GM23338 (cell line): Measurements from ENCODE around the gene FGF3. TPM values are rescaled to one million over a fixed set of nuclear protein-coding genes. Genes with fewer than 3 reads are reported as not detected.

Experiments used
- ATAC-seq: fragments of 200-7000 bp; cut with Tn5 transposase; 3 replicates; pipeline ENCODE4 v1.9.1; 2020
- DNase-seq: peaks from one replicate; pipeline ENCODE4 v3.0.0-alpha.2; 2015; ENCODE audit warnings: low spot score
- H2AFZ ChIP-seq: fragments of 200-600 bp; sonication (generic); 2 replicates; pipeline ENCODE4 v1.8.0; 2016; ENCODE audit warnings: antibody characterized with exemption, mild to moderate bottlenecking, moderate library complexity
- H3F3A ChIP-seq: fragments of 200-600 bp; sonication (generic); replicated peaks from 2 replicates; pipeline ENCODE4 v1.8.0; 2017; ENCODE audit warnings: antibody characterized with exemption, mixed run types, low read depth
- H3K27ac ChIP-seq: fragments of 200-600 bp; sonication (generic); 2 replicates; pipeline ENCODE4 v1.6.1; 2016; ENCODE audit warnings: low read depth
- H3K27me3 ChIP-seq: fragments of 200-600 bp; sonication (generic); 2 replicates; pipeline ENCODE4 v1.8.0; 2016; ENCODE audit warnings: mild to moderate bottlenecking, mixed run types, moderate library complexity; ENCODE audit not compliant: insufficient read depth
- H3K36me3 ChIP-seq: fragments of 200-600 bp; sonication (generic); 2 replicates; pipeline ENCODE4 v1.8.0; 2016; ENCODE audit warnings: mild to moderate bottlenecking; ENCODE audit not compliant: insufficient read depth
- H3K4me1 ChIP-seq: fragments of 200-600 bp; sonication (generic); 2 replicates; pipeline ENCODE4 v1.8.0; 2016; ENCODE audit warnings: mild to moderate bottlenecking, moderate library complexity; ENCODE audit not compliant: insufficient read depth
- H3K4me2 ChIP-seq: fragments of 200-600 bp; sonication (generic); 2 replicates; pipeline ENCODE4 v1.7.1; 2017; ENCODE audit warnings: mixed run types
- H3K4me3 ChIP-seq: fragments of 200-600 bp; sonication (generic); 2 replicates; pipeline ENCODE4 v1.6.1; 2016; ENCODE audit warnings: mixed run types
- H3K79me2 ChIP-seq: fragments of 200-600 bp; sonication (generic); replicated peaks from 2 replicates; pipeline ENCODE4 v1.8.0; 2017; ENCODE audit warnings: mild to moderate bottlenecking; ENCODE audit not compliant: insufficient read depth
- H3K9me2 ChIP-seq: fragments of 200-600 bp; sonication (generic); 2 replicates; pipeline ENCODE4 v1.8.0; 2017; ENCODE audit not compliant: insufficient read depth
- H4K20me1 ChIP-seq: fragments of 200-600 bp; sonication (generic); replicated peaks from 2 replicates; pipeline ENCODE4 v1.8.0; 2017; ENCODE audit warnings: mild to moderate bottlenecking; ENCODE audit not compliant: insufficient read depth
- H3K27ac Mint-ChIP-seq: 2 replicates; pipeline ENCODE4 v1.8.0; 2020; ENCODE audit warnings: inconsistent platforms, mild to moderate bottlenecking, moderate library complexity, mixed read lengths
- H3K27me3 Mint-ChIP-seq: 3 replicates; pipeline ENCODE4 v1.8.0; 2022; ENCODE audit warnings: low read depth, mild to moderate bottlenecking, moderate library complexity, mixed read lengths, inconsistent platforms; ENCODE audit not compliant: insufficient read depth, poor library complexity
- H3K36me3 Mint-ChIP-seq: 3 replicates; pipeline ENCODE4 v1.8.0; 2021; ENCODE audit warnings: low read depth, mild to moderate bottlenecking, inconsistent platforms, moderate library complexity, mixed read lengths
- H3K4me1 Mint-ChIP-seq: 3 replicates; pipeline ENCODE4 v1.8.0; 2020; ENCODE audit warnings: mild to moderate bottlenecking, inconsistent platforms, mixed read lengths
- H3K4me3 Mint-ChIP-seq: 3 replicates; pipeline ENCODE4 v1.8.0; 2021; ENCODE audit warnings: moderate library complexity, mild to moderate bottlenecking, inconsistent platforms, mixed read lengths
- H3K9me3 Mint-ChIP-seq: 3 replicates; pipeline ENCODE4 v1.8.0; 2020; ENCODE audit warnings: moderate library complexity, mild to moderate bottlenecking, inconsistent platforms, mixed read lengths
- CREB1 ChIP-seq: fragments of 250-450 bp; sonication (Bioruptor Pico); IDR thresholded peaks from 2 replicates; pipeline ENCODE4 v1.5.0; 2020; ENCODE audit warnings: low read depth, mild to moderate bottlenecking, moderate library complexity
- CTCF ChIP-seq, 2 experiments: fragments of 200-600 bp in 1 of 2; sonication (generic) in 1 of 2; conservative IDR thresholded peaks; 2 replicates each; pipeline versions ENCODE4 v1.5.1 to v1.6.1; 2016 to 2017; ENCODE audit warnings: antibody characterized with exemption in 2 of 2, low read depth in 2 of 2, mild to moderate bottlenecking in 2 of 2, moderate library complexity in 1 of 2
- JUNB ChIP-seq: IDR thresholded peaks from one replicate; pipeline ENCODE4 v1.6.1; 2016; ENCODE audit warnings: antibody characterized with exemption; ENCODE audit not compliant: unreplicated experiment
- POLR2AphosphoS5 ChIP-seq: IDR thresholded peaks from 2 replicates; pipeline ENCODE4 v1.6.1; 2016; ENCODE audit warnings: antibody characterized with exemption, low read depth
- polyA plus RNA-seq: library from polyadenylated mRNA; unstranded; fragments of >200 nt; fragmentation: Nextera tagmentation; extraction: Ambion mirVana; gene quantifications from 2 replicates; pipeline ENCODE4 v1.2.1, GENCODE V29; 2016
- total RNA-seq: library from RNA; depleted of rRNA; stranded (reverse); fragments of >200 nt; shearing (Covaris generic); gene quantifications from 2 replicates; pipeline ENCODE4 v1.2.3, GENCODE V29; 2014
- TF ChIP-seq, protein P1 (sequence below): fragments of 250-450 bp; sonication (Bioruptor Pico); IDR thresholded peaks from 2 replicates; pipeline ENCODE4 v1.5.0; 2020; ENCODE audit warnings: mild to moderate bottlenecking, moderate library complexity

Gene FGF3
- total and polyA plus RNA-seq, 2 experiments from 2014 or later: 1.2 TPM; not detected in 1

- Mint-ChIP-seq H3K4me3 (no peak overlapping the region; the same call in 2 of the 3 replicates), H3K27ac (no peak overlapping the region), H3K36me3 (no peaks in the 10 kb centered on the region; the same call in 2 of the 3 replicates), H3K4me1 (peaks cover 2% of the 10 kb centered on the region; the same call in 2 of the 3 replicates), H3K9me3 (peaks cover 3% of the 10 kb centered on the region), H3K27me3 (peaks cover 52% of the 10 kb centered on the region)
- Histone ChIP-seq H3K79me2 (no peaks in the 10 kb centered on the region), H2AFZ (no peak overlapping the region), H3K36me3 (no peaks in the 10 kb centered on the region), H3K9me2 (no peaks in the 10 kb centered on the region), H4K20me1 (no peaks in the 10 kb centered on the region), H3K4me1 (peaks cover 8% of the 10 kb centered on the region; the same call in 1 of the 2 replicates), H3K27me3 (peaks cover 42% of the 10 kb centered on the region), H3F3A (no peaks in the 10 kb centered on the region), H3K27ac (no peak overlapping the region), H3K4me2 (no peak overlapping the region), H3K4me3 (no peak overlapping the region)
- ATAC-seq: no peak
- no peak for DNase-seq
- TF ChIP-seq CTCF (conservative IDR thresholded peaks at IDR 0.05; ENCODE audit: low read depth in 2 of 2) (no peak), POLR2AphosphoS5 (no peak), JUNB (no peak), CREB1 (no peak)
- TF ChIP-seq, protein P1, sequence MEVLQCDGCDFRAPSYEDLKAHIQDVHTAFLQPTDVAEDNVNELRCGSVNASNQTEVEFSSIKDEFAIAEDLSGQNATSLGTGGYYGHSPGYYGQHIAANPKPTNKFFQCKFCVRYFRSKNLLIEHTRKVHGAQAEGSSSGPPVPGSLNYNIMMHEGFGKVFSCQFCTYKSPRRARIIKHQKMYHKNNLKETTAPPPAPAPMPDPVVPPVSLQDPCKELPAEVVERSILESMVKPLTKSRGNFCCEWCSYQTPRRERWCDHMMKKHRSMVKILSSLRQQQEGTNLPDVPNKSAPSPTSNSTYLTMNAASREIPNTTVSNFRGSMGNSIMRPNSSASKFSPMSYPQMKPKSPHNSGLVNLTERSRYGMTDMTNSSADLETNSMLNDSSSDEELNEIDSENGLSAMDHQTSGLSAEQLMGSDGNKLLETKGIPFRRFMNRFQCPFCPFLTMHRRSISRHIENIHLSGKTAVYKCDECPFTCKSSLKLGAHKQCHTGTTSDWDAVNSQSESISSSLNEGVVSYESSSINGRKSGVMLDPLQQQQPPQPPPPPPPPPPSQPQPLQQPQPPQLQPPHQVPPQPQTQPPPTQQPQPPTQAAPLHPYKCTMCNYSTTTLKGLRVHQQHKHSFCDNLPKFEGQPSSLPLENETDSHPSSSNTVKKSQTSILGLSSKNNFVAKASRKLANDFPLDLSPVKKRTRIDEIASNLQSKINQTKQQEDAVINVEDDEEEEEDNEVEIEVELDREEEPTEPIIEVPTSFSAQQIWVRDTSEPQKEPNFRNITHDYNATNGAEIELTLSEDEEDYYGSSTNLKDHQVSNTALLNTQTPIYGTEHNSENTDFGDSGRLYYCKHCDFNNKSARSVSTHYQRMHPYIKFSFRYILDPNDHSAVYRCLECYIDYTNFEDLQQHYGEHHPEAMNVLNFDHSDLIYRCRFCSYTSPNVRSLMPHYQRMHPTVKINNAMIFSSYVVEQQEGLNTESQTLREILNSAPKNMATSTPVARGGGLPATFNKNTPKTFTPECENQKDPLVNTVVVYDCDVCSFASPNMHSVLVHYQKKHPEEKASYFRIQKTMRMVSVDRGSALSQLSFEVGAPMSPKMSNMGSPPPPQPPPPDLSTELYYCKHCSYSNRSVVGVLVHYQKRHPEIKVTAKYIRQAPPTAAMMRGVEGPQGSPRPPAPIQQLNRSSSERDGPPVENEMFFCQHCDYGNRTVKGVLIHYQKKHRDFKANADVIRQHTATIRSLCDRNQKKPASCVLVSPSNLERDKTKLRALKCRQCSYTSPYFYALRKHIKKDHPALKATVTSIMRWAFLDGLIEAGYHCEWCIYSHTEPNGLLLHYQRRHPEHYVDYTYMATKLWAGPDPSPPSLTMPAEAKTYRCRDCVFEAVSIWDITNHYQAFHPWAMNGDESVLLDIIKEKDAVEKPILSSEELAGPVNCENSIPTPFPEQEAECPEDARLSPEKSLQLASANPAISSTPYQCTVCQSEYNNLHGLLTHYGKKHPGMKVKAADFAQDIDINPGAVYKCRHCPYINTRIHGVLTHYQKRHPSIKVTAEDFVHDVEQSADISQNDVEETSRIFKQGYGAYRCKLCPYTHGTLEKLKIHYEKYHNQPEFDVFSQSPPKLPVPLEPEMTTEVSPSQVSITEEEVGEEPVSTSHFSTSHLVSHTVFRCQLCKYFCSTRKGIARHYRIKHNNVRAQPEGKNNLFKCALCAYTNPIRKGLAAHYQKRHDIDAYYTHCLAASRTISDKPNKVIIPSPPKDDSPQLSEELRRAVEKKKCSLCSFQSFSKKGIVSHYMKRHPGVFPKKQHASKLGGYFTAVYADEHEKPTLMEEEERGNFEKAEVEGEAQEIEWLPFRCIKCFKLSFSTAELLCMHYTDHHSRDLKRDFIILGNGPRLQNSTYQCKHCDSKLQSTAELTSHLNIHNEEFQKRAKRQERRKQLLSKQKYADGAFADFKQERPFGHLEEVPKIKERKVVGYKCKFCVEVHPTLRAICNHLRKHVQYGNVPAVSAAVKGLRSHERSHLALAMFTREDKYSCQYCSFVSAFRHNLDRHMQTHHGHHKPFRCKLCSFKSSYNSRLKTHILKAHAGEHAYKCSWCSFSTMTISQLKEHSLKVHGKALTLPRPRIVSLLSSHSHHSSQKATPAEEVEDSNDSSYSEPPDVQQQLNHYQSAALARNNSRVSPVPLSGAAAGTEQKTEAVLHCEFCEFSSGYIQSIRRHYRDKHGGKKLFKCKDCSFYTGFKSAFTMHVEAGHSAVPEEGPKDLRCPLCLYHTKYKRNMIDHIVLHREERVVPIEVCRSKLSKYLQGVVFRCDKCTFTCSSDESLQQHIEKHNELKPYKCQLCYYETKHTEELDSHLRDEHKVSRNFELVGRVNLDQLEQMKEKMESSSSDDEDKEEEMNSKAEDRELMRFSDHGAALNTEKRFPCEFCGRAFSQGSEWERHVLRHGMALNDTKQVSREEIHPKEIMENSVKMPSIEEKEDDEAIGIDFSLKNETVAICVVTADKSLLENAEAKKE (CRISPR knock-in tag): no peak
These were observed 5.4 kb downstream of the FGF3 start for GRCh38 chr11:69813839-69814238.
